PC-9 (cell line): ENCODE data around the gene ZNF428. TPM values are rescaled to one million over a fixed set of nuclear protein-coding genes. Genes with fewer than 3 reads are reported as not detected.
"Not testable (repeated sequence)": the region's sequence is repeated elsewhere in the genome, so short reads cannot be mapped to it uniquely, and the experiment has no call there.

ENCODE experiments used
- BruUV-seq: library from RNA; stranded (reverse); fragments of 400-500 nt; replicated peaks from 2 replicates; lab custom pipeline; 2021; lab: Mats Ljungman, UMichigan
- CTCF ChIA-PET: fragments of 300-600 bp; sonication (Branson Sonifier 250); formaldehyde crosslinking; loops from one replicate; lab custom pipeline; 2022; ENCODE audit warnings: antibody characterized with exemption; lab: Charles Lee
- POLR2A ChIA-PET: fragments of 300-600 bp; sonication (Branson Sonifier 250); formaldehyde crosslinking; loops from one replicate; lab custom pipeline; 2022; ENCODE audit warnings: antibody characterized with exemption; ENCODE audit not compliant: unreplicated experiment; lab: Charles Lee
- DNase-seq, 2 experiments: peaks; one replicate each; pipeline versions ENCODE4 v3.0.0 to v3.0.0-alpha.2; 2015 to 2022; ENCODE audit warnings: mixed read lengths in 1 of 2
- H2AFZ ChIP-seq: fragments of 200-600 bp; sonication (generic); 2 replicates; pipeline ENCODE4 v1.8.1; 2017; ENCODE audit warnings: antibody characterized with exemption
- H3F3A ChIP-seq: fragments of 200-600 bp; sonication (generic); 2 replicates; pipeline ENCODE4 v1.8.1; 2017; ENCODE audit warnings: antibody characterized with exemption, mild to moderate bottlenecking, low read depth; ENCODE audit not compliant: insufficient read depth
- H3K27ac ChIP-seq: fragments of 200-600 bp; sonication (generic); 2 replicates; pipeline ENCODE4 v1.6.1; 2016; ENCODE audit warnings: mixed run types
- H3K27me3 ChIP-seq: fragments of 200-600 bp; sonication (generic); 2 replicates; pipeline ENCODE4 v1.6.1; 2016; ENCODE audit warnings: low read depth, mixed run types; ENCODE audit not compliant: insufficient read depth
- H3K36me3 ChIP-seq: fragments of 200-600 bp; sonication (generic); 2 replicates; pipeline ENCODE4 v1.6.1; 2016; ENCODE audit warnings: low read depth, mixed run types
- H3K4me1 ChIP-seq: fragments of 200-600 bp; sonication (generic); replicated peaks from 2 replicates; pipeline ENCODE4 v1.6.1; 2016; ENCODE audit warnings: mixed run types; ENCODE audit not compliant: insufficient read depth
- H3K4me2 ChIP-seq: fragments of 200-600 bp; sonication (generic); 2 replicates; pipeline ENCODE4 v1.6.1; 2017; ENCODE audit warnings: mixed run types
- H3K4me3 ChIP-seq: fragments of 200-600 bp; sonication (generic); 2 replicates; pipeline ENCODE4 v1.6.1; 2016; ENCODE audit warnings: mixed run types
- H3K79me2 ChIP-seq: fragments of 200-600 bp; sonication (generic); 2 replicates; pipeline ENCODE4 v1.6.1; 2017; ENCODE audit warnings: low read depth, mixed run types
- H3K9me2 ChIP-seq: fragments of 200-600 bp; sonication (generic); 2 replicates; pipeline ENCODE4 v1.8.1; 2017; ENCODE audit warnings: mild to moderate bottlenecking; ENCODE audit not compliant: insufficient read depth
- H3K9me3 ChIP-seq: fragments of 200-600 bp; sonication (generic); 2 replicates; pipeline ENCODE4 v1.8.1; 2016; ENCODE audit warnings: low read depth; ENCODE audit not compliant: insufficient read depth
- H4K20me1 ChIP-seq: fragments of 200-600 bp; sonication (generic); 2 replicates; pipeline ENCODE4 v1.8.1; 2017; ENCODE audit not compliant: insufficient read depth
- EZH2 ChIP-seq: fragments of 200-600 bp; sonication (generic); IDR thresholded peaks from 2 replicates; pipeline ENCODE4 v1.8.0; 2017; ENCODE audit warnings: antibody characterized with exemption, low read depth
- intact Hi-C: fragments of 100-400 bp; cut with micrococcal nuclease; formaldehyde crosslinking; loops from one replicate; pipeline ENCODE4 v1.10.0; 2022; ENCODE audit not compliant: unreplicated experiment
- total RNA-seq: library from RNA; stranded (reverse); gene quantifications from 2 replicates; pipeline ENCODE4 v1.2.3, GENCODE V29; 2021
- TF ChIP-seq, protein P1 (sequence below): fragments of 200-600 bp; sonication (generic); conservative IDR thresholded peaks from 2 replicates; pipeline ENCODE4 v1.6.1; 2017; ENCODE audit warnings: mixed run types, antibody characterized with exemption, mild to moderate bottlenecking, moderate library complexity

ZNF428 gene
- total RNA-seq, 1 experiment from 2014 or later, result 46.6 TPM

GRCh38 chr19:43638214-43638994 is 19.0 kb upstream of the ZNF428 start:
- TSS peak; percentile 64 for BruUV-seq
- ChIA-PET CTCF (no interaction called here), POLR2A (no interaction called here)
- no peak for TF ChIP-seq EZH2
- TF ChIP-seq, protein P1, sequence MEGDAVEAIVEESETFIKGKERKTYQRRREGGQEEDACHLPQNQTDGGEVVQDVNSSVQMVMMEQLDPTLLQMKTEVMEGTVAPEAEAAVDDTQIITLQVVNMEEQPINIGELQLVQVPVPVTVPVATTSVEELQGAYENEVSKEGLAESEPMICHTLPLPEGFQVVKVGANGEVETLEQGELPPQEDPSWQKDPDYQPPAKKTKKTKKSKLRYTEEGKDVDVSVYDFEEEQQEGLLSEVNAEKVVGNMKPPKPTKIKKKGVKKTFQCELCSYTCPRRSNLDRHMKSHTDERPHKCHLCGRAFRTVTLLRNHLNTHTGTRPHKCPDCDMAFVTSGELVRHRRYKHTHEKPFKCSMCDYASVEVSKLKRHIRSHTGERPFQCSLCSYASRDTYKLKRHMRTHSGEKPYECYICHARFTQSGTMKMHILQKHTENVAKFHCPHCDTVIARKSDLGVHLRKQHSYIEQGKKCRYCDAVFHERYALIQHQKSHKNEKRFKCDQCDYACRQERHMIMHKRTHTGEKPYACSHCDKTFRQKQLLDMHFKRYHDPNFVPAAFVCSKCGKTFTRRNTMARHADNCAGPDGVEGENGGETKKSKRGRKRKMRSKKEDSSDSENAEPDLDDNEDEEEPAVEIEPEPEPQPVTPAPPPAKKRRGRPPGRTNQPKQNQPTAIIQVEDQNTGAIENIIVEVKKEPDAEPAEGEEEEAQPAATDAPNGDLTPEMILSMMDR, result no peak
- H3K36me3 ChIP-seq, result no peaks in the 10 kb centered on the region
- no peaks in the 10 kb centered on the region for H4K20me1 ChIP-seq
- 0 out of 2 replicates have a peak, but pooled peaks cover 14% of the 10 kb centered on the region for H3F3A ChIP-seq
- no peak for DNase-seq
- H3K27me3 ChIP-seq, result peaks cover 6% of the 10 kb centered on the region; the same call in 1 of the 2 replicates
- H3K4me3 ChIP-seq, result no peak overlapping the region; the same call in 1 of the 2 replicates
- no peak overlapping the region for H2AFZ ChIP-seq
- peak overlapping the region; percentile 77 for H3K4me2 ChIP-seq
- H3K4me1 ChIP-seq, result peaks cover 14% of the 10 kb centered on the region; the same call in 1 of the 2 replicates
- H3K79me2 ChIP-seq, result no peaks in the 10 kb centered on the region
- no peaks in the 10 kb centered on the region for H3K9me3 ChIP-seq
- intact Hi-C loops, result no loop called here
- H3K9me2 ChIP-seq, result no peaks in the 10 kb centered on the region
- H3K27ac ChIP-seq, result no peak overlapping the region

DNA sequence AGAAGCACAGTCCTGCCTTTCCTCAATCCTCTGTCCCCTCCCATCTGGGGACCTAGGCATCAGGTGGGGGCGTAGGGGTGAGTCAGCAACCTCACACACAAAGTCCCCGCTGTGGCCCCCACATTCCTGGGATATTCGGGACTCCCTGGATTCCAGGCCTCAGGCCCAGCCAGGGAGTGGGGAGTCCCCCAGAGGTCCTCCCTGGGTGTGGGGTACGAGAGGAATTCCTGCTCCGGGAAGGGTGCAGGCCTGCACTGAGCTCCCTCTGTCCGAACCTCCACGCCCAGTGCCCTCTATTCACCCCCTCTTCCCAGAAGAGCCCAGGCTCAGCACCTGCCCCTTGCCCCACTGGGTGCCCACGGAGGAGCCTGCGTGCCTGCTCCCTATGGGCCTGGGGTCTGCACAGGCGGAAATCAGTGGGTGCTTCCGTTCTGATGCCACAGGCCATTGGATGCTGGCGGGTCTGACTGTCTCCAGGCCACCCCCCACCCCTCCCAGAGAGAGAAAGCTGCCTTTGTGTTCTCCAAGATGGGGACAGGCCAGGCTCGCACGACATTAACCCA is 16.8 kb upstream of the ZNF428 start:
- no peak overlapping the region for H3K27ac ChIP-seq
- peak in 1 of 2 experiments; percentile 77 for DNase-seq
- H3K36me3 ChIP-seq, result no peaks in the 10 kb centered on the region
- no peaks in the 10 kb centered on the region for H3K79me2 ChIP-seq
- H4K20me1 ChIP-seq, result no peaks in the 10 kb centered on the region
- no peak overlapping the region for H3K4me3 ChIP-seq
- CTCF ChIA-PET, result interaction anchor here (1.0 kb wide), 1 partner anchor 39 kb away, joined by 4 read pairs; the partner anchor contains the start of gene ZNF576
- H3K9me3 ChIP-seq, result no peaks in the 10 kb centered on the region
- TF ChIP-seq EZH2, result no peak
- TF ChIP-seq, protein P1, result no peak
- H3K4me2 ChIP-seq, result no peak overlapping the region
- H3F3A ChIP-seq, result 0 out of 2 replicates have a peak, but pooled peaks cover 14% of the 10 kb centered on the region
- H3K9me2 ChIP-seq, result no peaks in the 10 kb centered on the region
- POLR2A ChIA-PET, result interaction anchor here (0.6 kb wide), 5 partner anchors 12 to 168 kb away, joined by 3 to 13 read pairs (median 4); partner anchors contain the start of genes IRGQ and ZNF576
- H3K4me1 ChIP-seq, result peaks cover 14% of the 10 kb centered on the region; the same call in 1 of the 2 replicates
- H3K27me3 ChIP-seq, result peaks cover 6% of the 10 kb centered on the region; the same call in 1 of the 2 replicates
- intact Hi-C loops, result no loop called here
- BruUV-seq, result no TSS peak
- H2AFZ ChIP-seq, result no peak overlapping the region

DNA sequence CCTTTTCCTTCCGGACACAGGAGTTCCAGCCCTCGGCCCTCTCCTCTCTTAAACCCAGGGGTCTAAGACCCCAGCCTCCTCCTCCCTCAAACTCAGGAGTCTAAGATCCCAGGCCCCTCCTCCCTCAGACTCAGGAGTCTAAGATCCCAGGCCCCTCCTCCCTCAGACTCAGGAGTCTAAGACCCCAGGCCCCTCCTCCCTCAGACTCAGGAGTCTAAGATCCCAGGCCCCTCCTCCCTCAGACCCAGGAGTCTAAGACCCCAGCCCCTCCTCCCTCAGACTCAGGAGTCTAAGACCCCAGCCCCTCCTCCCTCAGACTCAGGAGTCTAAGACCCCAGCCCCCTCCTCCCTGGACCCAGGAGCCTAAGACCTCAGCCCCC is 16.1 kb upstream of the ZNF428 start:
- H4K20me1 ChIP-seq, H3K36me3 ChIP-seq, H3K9me2 ChIP-seq, DNase-seq, H3K27ac ChIP-seq, H2AFZ ChIP-seq, H3K4me3 ChIP-seq, H3K27me3 ChIP-seq, BruUV-seq, H3K9me3 ChIP-seq, H3K79me2 ChIP-seq, intact Hi-C loops, H3K4me2 ChIP-seq: not testable (repeated sequence)
- ChIA-PET POLR2A (interaction anchor here (0.6 kb wide), 1 partner anchor 11 kb away, joined by 3 read pairs; no protein-coding TSS in a partner anchor), CTCF (interaction anchor here (1.0 kb wide), 1 partner anchor 39 kb away, joined by 4 read pairs; the partner anchor contains the start of gene ZNF576)
- 0 out of 2 replicates have a peak, but pooled peaks cover 14% of the 10 kb centered on the region for H3F3A ChIP-seq
- H3K4me1 ChIP-seq, result peaks cover 13% of the 10 kb centered on the region; the same call in 1 of the 2 replicates
